ENCODE measurements around the gene KRTAP12-1. TPM values are rescaled to one million over a fixed set of nuclear protein-coding genes. Genes with fewer than 3 reads are reported as not detected.

KRTAP12-1 gene
- total and polyA plus RNA-seq, 2 of the 8 experiments (the other 6 are each of a cell fraction or from before 2014, with no cell fraction given) = 0.50 to 0.73 TPM

DNA sequence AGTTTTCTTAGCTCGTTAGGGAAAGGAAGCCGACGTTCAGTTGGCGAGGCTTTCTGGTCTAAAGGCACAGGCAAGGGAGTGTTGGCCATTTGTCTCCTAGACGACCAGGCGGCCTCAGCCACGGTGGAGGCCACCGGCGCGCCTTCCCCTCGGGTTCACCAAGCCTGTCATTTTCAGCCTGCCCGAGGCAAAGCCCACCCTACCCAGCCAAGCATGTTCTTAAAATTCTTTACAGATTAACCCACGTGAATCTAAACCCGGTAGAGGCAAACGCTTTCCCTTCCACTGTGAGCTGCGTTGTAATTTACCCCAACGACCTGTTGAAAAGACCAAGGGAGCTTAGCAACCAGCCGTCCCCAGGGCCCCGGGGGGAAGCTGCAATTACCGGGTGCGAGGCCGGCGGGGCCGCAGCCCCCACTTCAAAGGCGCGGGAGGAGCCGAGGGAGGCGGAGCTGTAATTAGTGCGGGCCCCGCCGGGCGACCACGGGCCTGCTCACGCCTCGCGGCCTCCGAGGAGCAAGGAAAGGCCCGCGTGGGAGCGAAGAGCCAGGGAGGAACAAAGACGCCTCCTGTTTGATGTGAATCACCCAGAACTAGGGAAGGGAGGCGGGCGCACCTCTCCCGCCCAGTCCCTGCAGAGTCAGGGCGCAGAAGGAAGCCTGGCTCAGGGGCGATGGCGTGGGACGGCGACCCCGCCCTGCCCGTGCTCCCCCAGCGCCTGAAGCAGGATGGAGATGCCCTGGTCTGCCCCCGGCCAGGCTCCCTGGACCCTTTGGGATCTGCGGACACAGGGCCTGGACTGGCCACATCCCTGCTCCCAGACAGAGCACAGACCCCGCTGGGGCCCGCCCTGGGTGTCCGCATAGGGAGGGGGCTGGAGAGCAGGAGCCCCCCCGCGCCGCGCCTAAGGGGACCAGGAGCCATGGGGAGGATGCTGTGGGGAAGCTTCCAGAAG, 41.5 kb upstream of the KRTAP12-1 start (continued):
- TF ChIP-seq RFX5 (IDR thresholded peaks at IDR 0.05; ENCODE audit: borderline replicate concordance, low read depth, low read length) = no peak
- TF ChIP-seq, protein P1, sequence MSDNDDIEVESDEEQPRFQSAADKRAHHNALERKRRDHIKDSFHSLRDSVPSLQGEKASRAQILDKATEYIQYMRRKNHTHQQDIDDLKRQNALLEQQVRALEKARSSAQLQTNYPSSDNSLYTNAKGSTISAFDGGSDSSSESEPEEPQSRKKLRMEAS (IDR thresholded peaks at IDR 0.05) = peak; percentile 49
- TF ChIP-seq, protein P2, sequence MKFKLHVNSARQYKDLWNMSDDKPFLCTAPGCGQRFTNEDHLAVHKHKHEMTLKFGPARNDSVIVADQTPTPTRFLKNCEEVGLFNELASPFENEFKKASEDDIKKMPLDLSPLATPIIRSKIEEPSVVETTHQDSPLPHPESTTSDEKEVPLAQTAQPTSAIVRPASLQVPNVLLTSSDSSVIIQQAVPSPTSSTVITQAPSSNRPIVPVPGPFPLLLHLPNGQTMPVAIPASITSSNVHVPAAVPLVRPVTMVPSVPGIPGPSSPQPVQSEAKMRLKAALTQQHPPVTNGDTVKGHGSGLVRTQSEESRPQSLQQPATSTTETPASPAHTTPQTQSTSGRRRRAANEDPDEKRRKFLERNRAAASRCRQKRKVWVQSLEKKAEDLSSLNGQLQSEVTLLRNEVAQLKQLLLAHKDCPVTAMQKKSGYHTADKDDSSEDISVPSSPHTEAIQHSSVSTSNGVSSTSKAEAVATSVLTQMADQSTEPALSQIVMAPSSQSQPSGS (IDR thresholded peaks at IDR 0.05; ENCODE audit: low read length) = no peak
- no peak for TF ChIP-seq TAF7 (optimal IDR thresholded peaks at IDR 0.05; ENCODE audit: borderline replicate concordance, low read depth, low read length)
- TF ChIP-seq, protein P3, sequence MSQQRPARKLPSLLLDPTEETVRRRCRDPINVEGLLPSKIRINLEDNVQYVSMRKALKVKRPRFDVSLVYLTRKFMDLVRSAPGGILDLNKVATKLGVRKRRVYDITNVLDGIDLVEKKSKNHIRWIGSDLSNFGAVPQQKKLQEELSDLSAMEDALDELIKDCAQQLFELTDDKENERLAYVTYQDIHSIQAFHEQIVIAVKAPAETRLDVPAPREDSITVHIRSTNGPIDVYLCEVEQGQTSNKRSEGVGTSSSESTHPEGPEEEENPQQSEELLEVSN (IDR thresholded peaks at IDR 0.05) = peak; percentile 82

All from H1 (cell line).